ENCODE results near the gene ZYX.
A peak's percentile ranks its signal among the peaks of the same experiment; 100 is the strongest.

ZYX gene

DNA sequence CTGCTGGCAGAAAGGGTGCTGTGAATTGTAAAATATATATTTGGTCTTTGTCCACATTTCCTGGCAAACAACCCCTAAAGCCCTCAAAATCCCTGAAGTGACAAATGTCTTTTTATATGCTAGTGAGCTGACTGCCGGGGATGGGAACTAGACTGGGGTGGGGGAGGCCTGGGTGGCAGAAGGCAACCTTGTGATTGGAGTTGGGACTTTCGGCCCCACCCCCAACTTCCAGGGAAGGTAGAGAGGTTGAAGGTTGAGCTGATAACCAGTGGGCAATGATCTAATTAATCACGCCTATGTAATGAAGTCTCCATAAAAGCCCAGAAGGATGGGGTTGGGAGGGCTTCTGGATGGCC lies 24.8 kb downstream of the ZYX start:
- DNase-seq (ENCODE audit: low read depth in 2 of 2): no peak
- no peak overlapping the region for H3K4me3 ChIP-seq (replicated peaks in 1 of 2; ENCODE audit: low read depth in 2 of 2, low read length in 2 of 2)
- no peak for TF ChIP-seq CTCF (IDR thresholded peaks at IDR 0.05; ENCODE audit: low read depth, low read length)

GRCh38 chr7:143407287-143408251 lies 26.4 kb downstream of the ZYX start:
- no peak for TF ChIP-seq CTCF (IDR thresholded peaks at IDR 0.05; ENCODE audit: low read depth, low read length)
- no peak overlapping the region for H3K4me3 ChIP-seq (replicated peaks in 1 of 2; ENCODE audit: low read depth in 2 of 2, low read length in 2 of 2)
- DNase-seq (ENCODE audit: low read depth in 2 of 2): no peak

GRCh38 chr7:143408252-143408685 lies 27.1 kb downstream of the ZYX start:
- TF ChIP-seq CTCF (IDR thresholded peaks at IDR 0.05; ENCODE audit: low read depth, low read length): no peak
- DNase-seq (ENCODE audit: low read depth in 2 of 2): no peak
- no peak overlapping the region for H3K4me3 ChIP-seq (replicated peaks in 1 of 2; ENCODE audit: low read depth in 2 of 2, low read length in 2 of 2)

GRCh38 chr7:143408686-143409561 lies 27.8 kb downstream of the ZYX start, which contains the start of gene EPHA1:
Gene EPHA1, minus strand, starts transcription at chr7:143408856. Its CDS starts 51 bp downstream, at chr7:143408805.
- peak; percentile 23 for TF ChIP-seq CTCF (IDR thresholded peaks at IDR 0.05; ENCODE audit: low read depth, low read length)
- DNase-seq (ENCODE audit: low read depth in 2 of 2): peak in 1 of 2 donors; percentile 16
- H3K4me3 ChIP-seq (replicated peaks in 1 of 2; ENCODE audit: low read depth in 2 of 2, low read length in 2 of 2): no peak within 1 kb of the TSS

- peak; percentile 74 to 78 for DNase-seq (ENCODE audit: low read depth in 2 of 2)
- no peak for TF ChIP-seq CTCF (IDR thresholded peaks at IDR 0.05; ENCODE audit: low read depth, low read length)
- H3K4me3 ChIP-seq (replicated peaks in 1 of 2; ENCODE audit: low read depth in 2 of 2, low read length in 2 of 2): no peak overlapping the region
These were observed 29.4 kb downstream of the ZYX start for GRCh38 chr7:143410521-143411004.

DNA sequence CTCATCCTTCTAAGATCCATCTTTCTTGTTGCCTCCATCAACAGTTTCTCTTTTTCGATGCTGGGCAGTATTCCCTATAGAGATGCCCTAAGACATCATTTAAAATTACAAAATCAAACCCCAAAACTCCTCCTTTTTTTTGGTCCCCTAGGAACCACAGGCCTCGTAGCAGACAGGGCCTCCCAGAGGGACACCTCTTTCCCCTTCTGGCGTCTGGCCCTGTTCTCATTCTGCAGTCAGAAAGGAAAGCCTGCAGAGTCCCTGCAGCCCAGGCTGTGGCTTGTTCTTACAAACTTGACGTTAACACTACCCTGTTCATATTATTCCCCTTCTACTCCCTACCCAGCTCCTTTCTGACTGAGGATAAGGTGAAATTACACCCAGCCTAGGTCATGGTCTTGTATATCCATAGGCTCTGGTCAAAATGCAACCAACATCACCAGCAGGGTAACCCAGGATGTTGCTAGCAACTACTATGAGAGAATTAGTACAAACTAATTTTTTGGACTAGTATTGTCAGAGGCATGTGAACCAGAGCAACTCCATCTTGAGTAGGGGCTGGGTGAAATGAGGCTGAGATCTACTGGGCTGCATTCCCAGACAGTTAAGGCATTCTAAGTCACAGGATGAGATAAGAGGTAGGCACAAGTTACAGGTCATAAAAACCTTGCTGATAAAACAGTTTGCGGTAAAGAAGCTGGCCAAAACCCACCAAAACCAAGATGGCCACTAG lies 31.0 kb downstream of the ZYX start:
- no peak overlapping the region for H3K4me3 ChIP-seq (replicated peaks in 1 of 2; ENCODE audit: low read depth in 2 of 2, low read length in 2 of 2)
- TF ChIP-seq CTCF (IDR thresholded peaks at IDR 0.05; ENCODE audit: low read depth, low read length): no peak
- DNase-seq (ENCODE audit: low read depth in 2 of 2): no peak
